Stimulated activated CD8-positive, alpha-beta memory T cell treated with anti-CD3 and anti-CD28 coated beads, Interleukin-15, amount 100 ng/mL, for 24 hours (primary cell): ENCODE data around the gene PRSS56.

Experiments used
- DNase-seq: peaks from one replicate; pipeline ENCODE4 v3.0.0-alpha.2; 2020; ENCODE audit warnings: low read depth

PRSS56 gene

DNA sequence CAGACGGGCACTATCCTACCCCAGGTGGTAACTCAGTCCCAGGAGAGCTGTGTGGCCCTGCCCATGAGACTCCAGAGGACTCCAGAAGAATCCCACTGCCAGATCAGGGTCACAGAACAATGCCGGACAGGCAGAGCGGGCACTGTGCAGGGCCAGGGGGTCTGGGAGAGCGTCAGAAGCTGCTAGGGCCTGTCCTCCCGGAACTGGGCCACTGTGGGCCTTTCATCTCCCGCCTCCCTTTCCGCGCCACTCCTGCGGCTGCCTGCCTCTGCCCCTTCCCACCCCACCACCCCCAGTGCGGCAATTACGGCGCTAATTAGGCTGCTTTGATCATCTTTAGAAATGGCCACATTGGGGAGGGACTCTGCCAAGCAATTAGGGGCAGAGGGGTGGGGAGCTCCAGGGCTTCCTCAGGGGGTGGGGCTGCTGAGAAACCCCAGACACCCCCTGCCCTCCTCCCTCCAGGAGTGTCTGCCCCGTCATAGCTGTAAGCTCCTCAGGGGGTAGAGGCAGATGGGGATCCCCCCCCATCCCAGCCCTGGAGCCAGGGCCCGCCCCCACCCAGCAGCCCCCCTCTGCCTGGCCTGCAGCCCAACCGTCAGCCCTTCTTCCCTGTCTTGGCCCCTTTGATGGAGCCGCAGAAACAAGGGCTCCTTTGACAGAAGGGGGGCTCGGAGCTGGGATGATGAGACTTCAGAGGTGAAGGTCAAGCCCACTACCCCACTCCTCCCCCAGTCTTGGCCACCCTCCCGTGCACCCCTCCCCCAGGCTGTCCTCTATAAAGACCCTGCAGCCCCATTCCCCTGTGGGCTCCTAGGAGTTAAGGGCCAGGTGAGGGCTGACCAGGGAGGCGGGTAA, at the start of gene PRSS56:
TSS of gene PRSS56 (plus strand) at position 808 of the 858 bp plus-strand sequence. CDS start 211 bp downstream, outside the sequence.
- DNase-seq = no peak

DNA sequence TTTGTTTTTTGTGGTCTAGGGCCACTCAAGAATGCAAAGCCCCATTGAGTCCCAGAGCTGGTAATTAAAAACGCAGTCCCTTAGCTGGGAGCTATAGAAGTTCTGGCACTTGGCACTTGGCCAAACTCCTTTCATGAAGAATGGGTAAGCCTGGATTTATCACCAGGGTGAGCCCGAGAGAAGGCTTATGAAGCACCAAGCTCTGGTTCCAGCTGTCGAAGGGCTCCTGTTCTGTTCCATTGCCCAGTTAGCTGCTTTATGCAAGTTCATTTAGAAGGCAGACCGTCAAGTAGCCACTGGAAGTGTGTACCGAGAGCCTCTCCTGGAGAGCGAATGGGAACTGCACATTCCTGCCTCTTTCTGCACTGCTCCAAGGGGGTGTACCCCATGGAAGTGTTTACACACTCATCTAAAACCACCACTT, 46.7 kb upstream of the PRSS56 start:
- no peak for DNase-seq

DNA sequence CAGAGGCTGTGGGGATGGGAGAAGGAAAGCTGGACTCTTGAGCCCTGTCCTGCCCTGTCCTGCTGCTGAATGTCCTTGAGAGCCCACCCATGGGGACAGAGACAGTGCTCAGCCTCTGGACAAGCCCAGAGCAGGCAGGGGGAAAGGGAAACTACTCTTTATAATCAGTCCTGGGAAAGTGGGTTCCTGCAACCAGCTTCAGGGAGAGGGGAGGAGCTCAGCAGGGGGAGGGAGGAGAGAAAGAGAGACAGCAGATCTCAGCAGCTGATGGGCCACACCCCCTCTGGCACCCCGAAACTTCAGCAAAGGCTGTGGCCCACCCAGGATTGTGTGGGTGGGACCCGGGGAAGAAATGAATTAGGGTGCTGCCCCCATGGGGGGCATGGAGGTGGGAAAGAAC, 44.1 kb upstream of the PRSS56 start:
- DNase-seq = no peak

DNA sequence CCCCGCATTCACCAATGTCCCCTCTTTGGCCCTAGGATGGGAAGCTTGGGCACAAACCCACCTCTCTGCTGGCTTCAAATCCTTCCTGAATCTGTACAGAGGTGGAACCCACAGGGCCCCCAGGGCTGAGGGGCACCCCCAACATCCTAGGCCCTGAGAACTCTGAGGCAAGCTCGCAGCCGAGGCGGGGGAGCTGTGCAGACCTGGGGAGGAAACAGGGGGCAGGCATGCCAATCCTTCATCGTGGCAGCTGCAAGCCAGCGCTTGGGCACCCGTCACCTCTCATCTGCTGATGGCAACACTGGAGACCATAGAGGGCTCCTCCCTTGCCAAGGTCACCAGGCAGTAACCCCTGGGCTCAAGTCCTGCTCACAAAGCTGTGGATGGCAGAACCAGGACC, 43.4 kb upstream of the PRSS56 start:
- DNase-seq = no peak

DNA sequence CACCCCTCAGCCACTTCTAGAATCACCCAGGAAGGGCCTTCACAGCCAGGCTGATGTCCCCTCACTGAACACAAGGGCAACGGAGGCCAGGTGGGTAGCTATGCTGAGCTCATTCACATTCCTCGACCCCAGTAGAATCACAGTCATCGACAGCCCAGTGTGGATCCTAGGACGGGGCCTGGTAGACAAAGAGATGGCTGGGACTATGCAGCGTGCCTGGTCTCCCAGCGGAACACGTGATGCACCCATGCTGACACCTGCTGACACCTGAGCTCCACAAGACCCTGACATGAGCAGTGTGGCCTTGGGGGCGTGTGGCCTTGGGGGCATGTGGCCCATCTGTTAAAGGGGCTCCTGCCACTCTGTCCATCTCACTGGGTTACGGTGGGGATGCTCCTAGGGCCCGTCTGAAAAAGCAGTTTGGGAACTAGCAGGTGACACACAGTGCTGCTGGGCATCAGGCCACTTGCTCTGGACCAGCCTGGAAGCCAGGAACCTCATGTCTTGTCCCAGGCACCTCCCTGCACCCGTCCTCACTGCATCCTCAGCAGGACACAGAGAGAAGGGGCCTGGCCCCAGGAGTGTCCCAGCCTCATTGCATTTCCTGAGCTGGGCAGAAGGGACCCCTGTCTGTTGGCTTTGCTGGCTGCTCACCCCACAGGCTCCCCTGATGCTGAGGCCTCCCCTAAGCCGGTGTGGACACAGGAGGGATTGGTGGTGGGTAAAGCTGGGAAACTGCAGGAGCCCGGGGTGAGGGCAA, 42.3 kb upstream of the PRSS56 start:
- DNase-seq = no peak

DNA sequence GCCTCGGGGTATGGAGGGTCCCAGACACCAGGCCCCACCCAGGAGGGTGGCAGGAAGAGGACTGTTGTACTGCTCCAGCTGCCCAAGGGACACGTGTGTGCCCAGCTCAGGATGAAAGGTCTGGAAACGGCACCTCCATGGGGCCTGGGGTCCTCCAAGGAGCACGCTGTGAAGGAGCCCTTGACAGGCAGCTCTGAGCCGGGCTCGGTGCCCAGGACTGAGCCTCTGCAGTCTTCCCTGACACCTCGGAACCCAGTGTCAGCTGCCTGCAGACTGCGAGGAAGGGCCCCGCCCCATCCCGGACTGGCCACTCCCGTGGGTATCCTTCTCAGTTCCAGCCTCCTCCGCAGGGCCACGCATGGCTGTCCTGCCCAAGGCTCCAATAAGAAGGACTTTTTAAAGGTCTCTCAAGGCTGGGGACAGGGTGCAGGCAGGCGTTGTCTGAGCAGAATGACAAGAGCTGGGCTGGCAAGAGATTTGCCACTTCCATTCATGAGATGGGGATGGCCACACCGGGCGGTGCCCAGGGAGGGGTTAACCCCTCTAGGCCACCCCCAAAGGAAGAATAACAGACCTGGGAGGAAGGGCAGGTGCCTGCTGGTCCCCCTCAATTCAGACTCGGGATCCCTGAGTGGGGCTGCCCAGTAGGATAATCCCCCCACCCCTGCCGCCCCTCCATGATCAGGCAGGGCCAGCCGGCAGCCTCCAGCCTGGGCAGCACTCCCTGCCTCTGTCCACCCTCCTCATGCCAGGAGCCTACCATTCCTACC, 41.4 kb upstream of the PRSS56 start:
- no peak for DNase-seq

DNA sequence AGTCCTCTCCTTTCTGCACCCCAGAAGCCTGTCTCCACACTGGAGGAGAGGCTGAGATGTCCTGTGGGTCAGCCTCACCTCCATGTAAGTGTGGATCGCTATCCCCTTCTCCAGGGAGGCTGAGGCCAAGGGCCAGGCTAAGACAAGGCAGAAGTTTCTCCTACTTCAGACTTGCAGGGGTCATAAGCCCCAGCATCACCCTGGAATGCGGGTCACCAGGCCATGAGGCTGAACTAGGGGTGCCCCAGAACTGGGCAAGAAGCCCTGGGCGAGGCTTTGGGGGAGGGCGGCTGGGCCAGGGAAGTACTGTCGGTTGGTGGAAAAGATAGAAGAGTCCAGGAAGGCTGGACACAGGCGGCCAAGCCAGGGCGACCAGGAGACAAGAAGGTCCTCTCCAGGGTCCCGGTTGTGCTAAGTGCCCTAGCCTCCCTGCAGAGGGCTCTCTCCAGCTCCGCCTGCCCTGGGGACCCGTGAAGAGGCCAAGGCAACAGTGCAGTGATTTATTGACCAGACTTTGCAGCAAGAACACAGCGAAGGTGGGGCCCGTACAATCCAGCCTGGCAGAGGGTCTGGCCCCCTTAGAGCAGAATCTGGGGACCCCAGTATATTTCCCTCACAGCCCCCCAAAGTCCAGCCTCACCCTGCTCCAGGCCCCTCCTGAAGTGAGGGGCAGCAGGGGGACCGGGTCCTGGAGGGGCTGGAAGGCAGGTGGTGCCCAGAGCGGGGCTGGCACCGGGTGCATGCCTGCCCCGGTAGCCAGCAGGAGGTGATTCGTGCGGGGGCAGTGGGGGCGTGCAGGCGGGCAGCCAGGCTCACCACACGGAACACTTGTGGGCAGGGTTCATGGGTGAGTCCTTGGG, 40.6 kb upstream of the PRSS56 start:
- no peak for DNase-seq

DNA sequence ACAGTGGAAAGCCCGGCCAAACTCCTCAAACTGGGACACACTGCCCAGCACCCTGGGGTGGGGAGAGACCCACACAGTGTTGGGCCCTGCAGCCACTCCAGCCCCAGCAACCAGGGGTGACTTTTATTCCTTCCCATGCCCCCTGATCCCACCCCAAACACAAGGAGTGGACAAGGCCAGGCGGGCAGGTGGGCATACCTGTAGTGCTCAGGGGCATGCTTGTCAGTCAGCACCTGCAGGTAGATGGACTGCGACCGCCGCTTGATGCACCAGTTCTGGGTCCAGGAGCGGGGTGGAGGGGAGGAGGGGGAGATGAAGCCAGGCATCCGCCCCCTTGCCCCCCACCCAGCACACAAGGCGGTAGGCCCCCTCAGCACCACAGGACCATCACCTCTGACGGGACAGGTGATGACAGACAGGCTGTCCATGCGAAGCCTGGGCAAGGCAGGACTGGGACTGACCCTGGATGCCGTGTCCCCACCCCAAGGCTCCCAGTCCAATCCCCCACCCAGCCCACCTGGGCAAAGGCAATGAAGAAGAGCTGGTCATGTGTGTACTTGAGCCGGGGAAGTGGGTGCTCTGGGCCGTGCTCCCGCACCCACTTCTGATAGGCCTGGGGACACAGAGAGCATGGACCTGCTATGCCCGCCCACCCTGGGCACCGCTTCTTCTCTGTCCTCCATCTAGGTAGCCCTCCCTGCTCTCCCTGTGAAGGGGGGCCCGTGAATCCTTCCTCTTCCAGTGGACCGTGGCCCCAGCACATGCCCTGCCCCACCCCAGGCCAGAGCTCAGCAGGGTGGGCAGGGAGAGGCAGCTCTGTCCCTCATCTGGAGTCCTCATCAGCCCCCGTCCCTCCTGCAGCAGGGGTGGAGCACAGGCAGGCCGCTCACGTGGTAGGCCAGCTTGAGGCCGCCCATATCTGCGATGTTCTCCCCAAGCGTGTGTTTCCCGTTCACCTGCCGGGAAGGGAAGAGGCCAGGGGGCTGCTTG, 39.7 kb upstream of the PRSS56 start:
- DNase-seq = no peak

DNA sequence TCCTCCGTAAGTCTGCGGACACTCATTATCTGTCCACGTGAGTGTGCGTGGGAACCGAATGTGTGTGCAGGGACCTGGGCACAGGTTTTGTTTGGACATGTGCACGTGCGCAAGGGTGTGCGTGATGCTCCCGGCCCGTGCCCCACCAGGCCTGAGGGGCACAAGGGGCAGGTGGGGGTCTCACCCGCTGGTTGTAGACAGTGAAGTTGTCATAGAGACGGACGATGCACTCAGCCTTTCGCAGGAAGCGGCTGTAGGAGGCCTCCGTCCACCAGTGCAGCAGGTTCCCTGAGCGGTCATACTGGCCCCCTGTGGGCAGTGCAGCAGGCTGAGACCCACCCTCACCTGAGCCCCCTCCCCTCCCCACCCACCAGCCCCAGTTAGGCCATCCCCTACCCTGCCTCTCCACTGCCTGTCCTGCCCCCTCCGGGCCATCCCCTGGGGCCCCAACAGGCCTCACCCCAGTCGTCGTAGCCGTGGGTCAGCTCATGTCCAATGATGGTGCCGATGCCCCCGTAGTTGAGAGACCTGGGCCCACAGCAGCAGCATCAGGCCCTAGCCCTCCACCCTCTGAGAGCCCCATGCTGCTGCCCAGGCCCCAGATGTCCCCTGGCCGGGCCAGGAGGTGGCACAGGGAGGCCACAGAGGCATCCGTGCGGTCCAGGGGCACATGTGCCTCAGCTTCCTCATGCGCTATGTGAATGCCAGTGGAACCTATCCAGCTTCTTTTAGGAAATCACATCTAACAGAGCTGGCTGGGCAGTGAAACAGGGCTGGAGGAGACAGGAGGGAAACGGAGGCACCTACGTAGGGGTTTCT, 38.7 kb upstream of the PRSS56 start:
- DNase-seq = no peak

DNA sequence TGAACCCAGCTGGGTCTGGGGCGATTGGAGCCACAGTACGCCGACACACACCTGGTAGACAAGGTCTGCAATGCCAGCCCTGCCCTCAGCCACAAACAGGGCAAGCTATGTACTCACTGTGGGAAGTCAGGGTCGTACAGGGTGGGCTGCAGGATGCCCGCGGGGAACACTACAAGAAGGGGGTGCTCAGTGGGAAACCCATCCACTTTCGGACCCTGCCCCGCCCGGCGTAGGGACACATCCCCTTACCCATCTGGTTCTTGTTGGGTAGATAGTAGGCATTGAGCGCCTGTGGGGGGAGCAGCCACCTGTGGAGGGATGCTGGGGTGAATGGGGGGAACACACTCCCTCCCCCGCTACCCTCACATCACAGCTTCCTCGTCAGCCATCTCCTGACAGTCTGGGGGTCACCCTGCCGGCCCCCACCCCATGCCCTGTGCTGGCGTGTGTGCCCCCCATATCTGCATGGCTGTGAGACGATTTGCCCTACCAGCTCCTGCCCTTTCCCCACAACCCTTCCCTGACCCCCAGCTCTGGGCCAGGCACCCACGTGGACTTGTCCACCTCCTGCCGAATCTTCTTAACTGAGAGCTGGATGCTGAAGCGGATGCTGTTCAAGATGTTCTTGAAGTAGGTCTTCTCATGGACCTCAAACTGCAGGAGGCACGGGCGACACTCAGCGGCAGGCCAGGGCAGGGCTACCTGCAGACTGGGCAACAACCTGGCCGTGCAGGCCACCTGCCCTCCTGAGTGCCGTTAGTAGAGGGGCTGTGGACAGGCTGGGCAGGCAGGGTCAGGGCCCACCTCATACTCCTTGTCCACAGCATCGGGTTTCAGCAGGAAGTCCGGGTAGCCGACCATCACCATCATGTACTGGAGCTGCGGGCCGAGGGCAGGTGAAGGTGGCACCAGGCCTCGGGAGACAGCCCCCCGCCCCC, 37.6 kb upstream of the PRSS56 start:
- DNase-seq = no peak

DNA sequence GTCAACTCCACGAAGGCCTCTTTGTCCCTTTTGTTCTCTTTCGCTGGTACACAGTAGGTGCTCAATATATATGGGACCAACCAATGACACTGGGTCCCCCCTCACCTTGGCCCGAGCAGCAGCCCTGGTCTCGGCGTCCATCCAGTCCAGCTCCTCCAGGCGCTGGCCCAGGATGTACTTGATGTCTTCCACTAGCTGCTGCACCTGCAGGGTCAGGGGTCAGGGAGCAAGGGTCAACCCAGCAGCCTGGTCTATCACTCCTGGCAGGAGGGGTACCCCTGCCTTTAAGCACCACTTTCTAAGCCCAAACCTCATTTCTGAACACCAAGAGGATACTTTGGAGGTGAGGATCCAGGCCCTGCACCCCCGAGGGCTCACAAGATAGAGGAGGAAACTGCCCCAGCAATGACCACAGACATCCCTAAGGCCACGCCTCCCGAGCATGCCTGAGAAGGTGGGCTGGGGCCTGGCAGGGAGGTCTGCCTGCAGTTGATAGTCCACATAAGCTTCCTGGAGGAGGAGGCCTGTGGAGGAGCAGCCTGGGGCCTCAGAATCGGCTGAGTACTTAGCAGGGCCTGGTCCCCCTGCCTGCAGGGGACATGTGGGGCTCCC, 36.8 kb upstream of the PRSS56 start:
- no peak for DNase-seq

DNA sequence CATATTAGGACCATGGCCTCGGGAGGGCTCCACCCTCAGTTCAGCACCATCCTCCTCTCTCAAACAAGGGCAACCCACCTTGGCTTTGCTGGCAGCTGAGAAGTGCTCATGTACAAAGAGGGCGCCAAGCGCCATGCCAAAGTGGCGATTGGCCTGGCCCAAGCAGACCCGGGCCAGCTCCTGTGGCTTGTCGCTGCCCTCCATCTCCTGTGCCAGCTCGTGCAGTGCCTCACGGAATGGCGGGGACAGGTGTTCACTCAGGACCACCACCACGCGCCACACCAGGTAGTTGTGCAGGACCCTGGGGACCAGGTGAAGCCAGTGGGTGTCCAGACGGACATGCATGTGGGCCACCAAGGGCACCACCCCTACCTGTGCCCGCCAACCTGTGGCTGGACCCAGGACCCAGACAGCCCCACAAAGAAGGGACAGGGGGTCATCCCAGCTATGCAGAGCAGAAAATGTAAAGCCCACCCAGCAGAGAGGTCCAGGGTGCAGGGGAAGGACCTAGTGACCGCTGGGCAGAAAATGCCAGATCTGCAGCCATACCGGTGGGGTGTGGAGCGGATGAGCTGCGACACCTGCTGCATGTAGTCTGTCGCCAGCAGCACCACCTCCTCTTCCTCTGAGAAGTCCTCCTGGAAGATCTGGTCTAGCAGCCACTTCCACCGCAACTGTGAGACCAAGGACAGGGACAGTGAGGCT, 36.1 kb upstream of the PRSS56 start:
- no peak for DNase-seq

DNA sequence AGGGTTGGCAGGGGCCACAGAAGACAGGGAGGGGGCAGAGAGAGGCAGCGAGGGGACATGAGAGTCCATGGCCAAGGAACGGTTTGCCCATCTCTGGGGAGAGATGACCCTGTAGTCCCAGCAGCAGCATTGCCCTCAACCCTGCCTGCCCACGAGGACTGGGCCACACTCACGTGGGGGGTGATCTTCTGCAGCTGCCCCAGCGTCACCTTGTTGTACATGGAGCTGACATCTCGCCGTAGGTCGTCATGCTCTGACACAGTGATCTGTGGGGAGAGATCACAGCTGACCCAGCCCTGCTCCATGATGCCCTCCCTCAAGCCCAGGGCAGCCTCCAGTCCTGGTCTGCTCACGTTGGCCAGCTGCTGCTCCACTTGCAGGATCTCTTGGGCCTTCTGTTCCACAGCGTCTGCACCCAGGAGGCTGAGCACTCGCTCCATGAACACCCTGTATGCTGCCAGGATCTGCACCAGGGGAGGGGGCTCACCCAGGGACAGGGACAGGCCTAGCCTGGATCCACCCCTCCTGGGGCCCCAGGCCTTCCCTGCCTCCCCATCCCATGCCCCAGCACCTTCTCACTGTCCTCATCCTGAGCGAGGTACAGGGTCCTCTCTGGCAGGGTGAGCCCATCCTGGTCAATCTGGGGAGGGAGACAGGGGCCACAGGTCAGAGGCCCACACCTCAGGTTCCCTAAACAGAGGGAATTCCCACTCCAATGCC, 35.4 kb upstream of the PRSS56 start:
- no peak for DNase-seq

DNA sequence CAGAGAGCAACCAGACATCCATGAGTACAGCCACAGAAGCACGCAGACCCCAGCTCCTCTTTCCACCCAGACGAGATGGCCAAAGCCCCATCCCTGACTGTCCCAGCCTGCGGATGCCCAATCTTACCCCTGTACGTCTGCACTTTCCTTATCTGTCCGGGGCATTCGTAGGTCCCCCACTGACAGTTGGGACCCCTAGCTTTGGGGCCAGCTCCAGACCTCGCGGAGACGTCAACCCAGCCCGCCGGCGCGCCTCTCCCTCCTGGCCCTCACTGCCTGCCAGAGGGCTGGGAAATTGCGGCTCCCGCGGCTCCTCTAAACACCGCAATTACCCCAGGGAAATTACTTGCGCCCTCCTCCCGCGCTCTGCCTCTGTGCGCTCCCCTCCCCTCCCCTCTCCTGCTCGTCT, 34.8 kb upstream of the PRSS56 start:
- no peak for DNase-seq

DNA sequence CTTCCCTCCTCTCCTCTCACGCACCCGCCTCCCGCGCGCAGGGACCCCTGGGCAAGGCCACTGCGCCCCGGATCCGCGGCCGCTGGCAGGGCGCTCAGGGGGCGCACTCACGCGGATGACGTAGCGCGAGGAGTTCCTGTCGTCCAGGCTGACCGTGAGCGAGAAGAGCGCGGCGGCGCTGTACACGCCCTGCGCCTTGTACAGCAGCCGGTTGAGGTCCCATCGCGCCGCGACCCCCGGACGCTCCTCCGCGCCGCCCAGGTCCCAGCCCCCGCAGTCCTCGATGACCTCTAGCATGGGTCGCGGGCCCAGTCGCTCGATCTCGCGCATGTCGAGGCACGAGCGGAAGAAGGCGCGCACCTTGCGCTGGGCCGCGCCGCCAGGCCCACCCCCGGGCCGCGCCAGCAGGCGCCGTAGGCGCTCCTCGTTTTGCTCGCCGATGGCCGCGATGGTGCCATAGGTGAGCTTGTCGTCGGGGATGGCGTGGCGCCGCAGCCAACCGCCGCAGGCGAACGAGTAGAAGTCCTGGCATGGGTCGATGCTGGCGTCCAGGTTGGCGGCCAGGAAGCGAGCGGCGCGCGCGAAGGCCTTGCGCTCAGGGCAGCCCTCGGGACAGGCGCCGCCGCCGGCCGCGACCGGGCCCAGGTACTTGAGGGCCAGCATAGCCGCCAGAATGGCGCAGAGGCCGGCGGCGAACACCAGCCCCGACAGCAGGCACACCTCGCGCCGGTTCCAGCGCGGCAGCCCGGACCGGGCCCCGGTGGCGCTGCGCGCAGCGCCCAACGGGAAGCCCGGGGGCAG, 34.2 kb upstream of the PRSS56 start:
- DNase-seq = no peak
